ENCODE measurements around the gene POLG.
A peak's percentile ranks its signal among the peaks of the same experiment; 100 is the strongest.

Gene POLG

GRCh38 chr15:89370120-89370977, 35.7 kb upstream of the POLG start:
- no peak for DNase-seq

- no peak for DNase-seq
These were observed 34.8 kb upstream of the POLG start for GRCh38 chr15:89369341-89369947.

- no peak for DNase-seq
These were observed 34.1 kb upstream of the POLG start for GRCh38 chr15:89368566-89369223.

DNA sequence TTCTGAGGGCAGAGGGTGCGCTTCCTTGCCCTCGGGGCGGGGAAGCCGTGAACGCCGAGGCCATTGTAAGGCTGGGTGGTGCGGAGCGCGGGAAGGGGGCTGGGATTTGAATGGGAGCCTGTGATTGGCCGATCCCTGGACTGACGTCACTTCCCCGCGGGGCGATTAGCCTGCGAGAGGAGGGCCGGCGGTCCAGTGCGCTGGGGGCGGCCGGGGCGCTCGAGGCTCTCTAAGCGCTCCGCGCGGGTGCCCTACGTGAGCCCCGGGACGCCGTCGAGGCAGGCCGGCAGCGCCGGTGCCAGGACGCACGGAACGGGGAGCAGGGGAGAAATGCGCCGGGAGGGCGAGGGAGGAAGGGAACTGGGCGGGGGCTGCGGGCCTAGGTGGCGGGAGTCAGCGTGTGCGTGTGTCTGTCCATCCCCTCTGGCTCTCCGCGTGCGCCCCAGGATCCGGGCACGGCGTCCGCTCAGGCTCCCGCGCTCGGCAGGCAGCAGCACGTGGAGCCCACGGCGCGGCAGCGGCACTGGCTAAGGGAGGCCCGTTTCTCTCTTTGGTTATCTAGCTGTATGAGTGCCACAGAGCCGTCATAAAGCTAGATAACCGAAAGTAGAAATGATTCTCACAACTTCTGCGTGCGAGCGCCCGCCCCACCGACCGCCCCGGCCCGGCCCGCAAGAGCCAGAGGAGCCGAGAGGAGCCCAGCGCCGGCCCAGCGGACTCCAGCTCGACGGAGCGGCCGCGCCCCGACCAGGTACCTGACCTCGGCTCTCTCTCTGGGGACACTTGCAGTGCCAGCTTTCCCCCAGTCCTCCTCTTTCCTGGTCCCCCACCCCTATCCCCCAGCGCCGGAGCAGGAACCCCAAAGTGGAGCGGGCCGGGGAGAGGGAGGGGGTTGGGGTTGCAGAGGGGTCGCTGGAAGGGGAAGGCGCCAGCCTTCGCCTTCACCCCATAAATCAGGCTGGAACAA, 33.1 kb upstream of the POLG start:
- DNase-seq, result peak; percentile 35

DNA sequence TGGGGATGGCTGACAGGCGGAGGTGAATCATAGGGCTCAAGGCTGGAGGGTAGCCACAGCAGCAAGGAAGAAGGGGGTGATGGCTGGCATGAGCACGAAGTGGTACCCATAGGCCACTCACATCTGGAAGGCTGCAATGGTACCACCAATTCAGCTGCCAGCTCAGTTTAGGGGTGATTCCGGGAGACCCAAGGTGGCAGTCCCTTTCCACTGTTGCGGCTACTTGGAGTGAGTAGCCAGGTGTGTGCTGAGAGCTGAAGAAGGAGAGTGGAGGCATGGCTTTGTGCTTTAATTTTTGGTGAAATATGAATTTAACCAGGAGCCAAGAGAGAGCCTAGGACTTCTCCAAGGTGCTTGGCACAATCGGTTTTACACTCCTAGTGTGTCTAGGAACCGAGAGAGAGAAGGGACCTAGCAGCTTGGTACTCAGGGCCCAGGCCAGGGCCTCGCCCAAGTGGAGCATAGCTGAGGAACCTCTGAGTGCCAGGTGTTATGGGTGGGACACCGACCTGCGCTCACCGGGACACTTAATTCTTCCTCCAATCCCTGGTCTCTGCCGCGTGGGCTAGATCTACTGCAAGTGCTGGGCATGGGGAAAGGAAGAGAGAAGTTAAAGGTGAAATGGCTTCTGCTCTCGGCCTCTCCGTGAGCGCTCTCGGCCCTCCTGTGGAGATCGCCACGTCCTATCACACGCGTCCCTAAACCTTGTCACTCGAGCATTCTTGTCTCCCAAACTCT, 32.2 kb upstream of the POLG start:
- DNase-seq, result no peak

- no peak for DNase-seq
These were observed 30.9 kb upstream of the POLG start for GRCh38 chr15:89365462-89366065.

DNA sequence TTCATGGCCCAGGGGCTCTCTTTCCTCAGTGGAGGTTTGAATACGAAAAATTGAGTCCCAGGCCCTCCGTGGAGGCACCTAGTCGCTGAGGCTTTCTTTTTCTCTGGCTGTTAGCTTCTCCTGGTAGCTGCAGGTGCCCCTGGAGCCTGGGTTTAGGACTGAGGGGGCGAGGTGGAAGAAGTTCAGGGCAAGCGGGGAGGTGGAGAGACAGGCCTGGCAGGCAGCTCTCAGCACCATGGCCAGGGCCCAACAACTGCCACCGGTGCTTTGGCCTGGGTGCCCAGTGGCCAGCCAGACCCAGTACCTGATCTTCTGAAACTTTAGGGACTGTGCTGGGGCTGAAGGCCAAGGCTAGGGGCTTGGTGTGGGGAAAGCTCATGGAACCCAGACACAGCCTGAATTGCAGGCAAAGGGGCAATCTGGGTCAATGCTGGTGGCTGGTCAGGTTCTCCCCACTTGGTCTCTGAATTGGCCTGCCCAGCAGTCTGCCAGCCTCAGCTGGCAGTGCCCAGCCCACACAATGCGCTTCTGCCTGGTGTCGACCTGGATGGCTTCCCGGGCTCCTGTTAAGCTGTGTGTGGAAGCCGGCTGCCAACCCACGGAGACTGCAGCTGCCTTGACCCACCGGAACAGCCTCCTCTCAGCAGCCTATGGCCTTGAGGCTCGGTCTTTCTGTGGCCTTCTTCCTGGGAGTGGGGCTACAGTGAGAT, 30.3 kb upstream of the POLG start:
- no peak for DNase-seq

GRCh38 chr15:89364341-89364740, 29.7 kb upstream of the POLG start:
- peak; percentile 76 for DNase-seq

GRCh38 chr15:89363770-89364169, 29.1 kb upstream of the POLG start:
- no peak for DNase-seq

DNA sequence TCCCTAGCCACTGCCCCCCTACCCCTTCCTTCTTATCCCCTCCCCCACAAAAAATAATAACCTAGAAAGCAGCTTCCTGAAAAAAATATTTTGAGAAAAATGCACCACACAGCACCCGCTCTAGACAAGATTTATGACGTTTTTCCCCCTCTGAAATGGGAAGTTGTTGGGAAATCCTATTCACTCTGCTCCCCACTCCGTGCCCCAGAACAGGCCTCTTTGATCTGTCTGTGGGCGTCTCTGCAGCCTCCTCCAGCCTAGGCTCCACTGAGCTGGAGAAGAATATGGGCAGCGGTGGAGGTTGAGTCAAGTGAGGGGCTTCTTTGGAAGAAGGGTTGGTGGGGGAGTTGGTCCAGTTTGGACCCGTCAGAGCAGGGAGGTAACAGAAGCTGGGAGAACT, 28.5 kb upstream of the POLG start:
- peak; percentile 68 for DNase-seq

DNA sequence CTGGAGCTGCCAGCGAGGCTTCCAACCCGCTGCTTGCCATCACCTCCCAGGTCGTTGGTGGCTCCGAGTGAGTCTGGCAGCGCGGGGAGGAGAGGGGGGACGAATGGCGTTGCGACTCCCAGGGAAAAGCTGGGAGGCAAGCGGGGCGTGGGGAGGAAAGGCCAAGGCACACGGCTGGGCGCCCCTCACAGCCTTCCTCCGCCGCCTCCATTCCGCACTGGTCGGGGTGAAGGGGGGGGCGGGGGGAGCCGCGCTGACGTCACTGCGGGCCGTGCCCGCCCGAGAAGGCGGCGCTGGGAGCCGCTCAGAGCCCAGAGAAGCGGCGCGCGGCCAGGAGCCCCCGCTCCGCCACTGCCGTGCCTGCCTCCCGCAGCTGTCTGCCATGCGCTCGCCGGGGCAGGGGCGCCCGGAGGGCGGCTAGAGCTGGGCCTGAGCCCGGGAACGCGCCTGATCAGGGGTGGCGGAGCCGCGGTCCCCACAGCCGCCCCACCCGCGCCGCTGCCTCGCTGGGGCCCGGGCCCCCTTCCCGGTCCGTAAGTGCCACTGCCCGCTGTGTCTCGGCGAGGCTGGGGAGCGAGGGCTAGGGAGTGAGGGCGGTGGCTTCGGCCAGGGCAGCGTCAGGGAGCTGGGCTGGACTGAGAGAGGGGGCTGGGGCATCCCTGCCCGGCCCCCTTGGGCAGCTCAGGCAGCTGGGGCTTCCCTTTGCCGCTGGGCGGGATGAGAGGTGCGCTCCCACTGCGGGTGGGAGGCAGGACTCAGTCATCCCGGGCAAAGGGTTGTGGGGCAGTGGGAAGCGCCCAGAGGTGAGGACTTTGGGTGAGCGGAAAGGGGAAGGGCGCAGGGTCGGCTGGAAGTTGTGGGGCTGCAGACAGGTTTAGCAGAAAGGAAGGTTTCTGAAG, 27.8 kb upstream of the POLG start:
- no peak for DNase-seq

GRCh38 chr15:89361451-89362202, 27.0 kb upstream of the POLG start:
- peak; percentile 54 for DNase-seq

DNA sequence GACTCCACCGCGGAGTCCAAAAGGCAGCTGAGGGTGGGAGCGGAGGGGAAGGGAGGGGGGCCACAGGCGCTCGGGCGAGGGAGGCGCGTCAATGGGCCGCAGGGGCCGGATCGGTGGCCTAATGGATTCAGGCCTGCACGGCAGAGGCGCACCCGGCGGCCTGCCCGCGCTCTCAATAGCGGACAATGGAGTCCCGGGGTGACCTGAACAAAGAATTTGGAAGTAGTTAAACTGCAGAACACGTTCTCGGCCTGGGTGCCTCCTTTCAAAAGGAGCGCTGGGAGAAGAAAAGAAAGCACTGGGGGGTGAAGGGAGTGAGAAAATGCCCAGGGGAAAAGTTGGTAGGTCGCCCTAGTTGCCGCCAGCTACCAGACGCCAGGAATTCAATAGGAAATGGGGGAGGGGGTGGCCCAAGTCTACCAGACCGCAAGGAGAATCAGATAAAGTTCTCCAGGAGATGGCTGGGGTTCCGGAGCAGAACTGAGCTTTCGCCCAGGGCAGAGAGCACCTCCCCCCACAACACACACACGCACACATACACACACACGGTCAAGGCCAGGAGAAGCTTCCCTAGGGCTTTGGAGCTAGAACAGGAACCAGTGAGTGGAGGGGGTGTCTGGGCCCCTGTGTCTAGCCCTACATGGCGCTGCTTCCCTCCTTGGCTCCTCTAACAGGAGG, 25.8 kb upstream of the POLG start:
- no peak for DNase-seq

DNA sequence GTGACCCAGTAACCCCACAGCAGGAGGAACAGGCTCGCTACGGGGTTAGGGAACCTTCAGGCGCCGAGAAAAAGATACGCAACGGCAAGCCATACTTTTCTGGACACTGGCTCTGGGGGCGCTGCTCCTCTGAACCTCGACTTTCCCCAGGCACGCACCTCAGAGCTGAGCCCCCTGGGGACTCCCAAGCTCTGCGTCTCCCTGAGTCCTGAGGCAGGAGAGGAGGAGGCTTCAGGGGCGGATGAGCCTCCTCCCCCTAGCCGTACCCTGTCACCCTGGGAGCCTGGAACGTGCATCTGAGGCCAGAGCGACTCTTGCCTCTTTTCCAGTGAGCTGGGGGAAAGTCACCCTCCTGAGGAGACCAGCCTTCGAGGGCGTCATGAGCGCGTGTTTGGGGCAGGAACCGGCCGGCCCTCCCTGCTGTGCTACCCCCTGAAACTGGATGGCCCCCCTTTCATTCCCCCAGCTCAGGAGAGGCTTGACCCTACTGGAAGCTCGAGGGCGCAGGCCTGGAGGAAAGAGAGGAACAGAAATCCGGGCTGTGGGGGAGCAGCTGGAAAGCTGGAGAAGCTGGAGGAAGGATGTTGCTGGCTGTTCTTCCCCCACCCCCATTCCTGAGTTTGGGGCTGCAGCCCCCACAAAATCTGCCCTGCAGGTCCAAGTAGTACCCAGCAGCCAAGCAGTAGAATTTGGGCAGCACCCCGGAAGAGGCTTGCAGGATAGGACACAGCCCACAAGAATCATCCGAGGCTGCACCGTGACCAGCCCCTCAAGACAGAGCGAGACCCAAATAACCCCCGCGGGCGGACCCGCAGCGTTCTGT, 25.1 kb upstream of the POLG start:
- DNase-seq, result no peak

GRCh38 chr15:89358755-89359439, 24.3 kb upstream of the POLG start:
- peak; percentile 67 for DNase-seq

DNA sequence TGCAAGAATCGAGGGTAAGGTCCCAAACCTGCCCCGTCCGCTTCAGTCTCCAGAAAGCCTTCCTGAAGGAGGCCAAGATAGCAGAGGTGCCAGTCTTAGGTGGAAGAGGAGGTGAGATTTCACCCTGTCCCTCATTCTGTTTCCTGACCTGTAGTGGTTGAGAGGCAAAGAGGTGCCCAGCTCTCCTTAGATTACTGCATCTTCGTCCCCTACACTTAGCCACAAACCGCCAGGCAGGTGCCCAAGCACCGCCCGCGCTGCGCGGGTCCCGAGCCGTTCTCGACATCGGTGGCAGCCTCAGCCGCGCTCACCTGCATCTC, 23.8 kb upstream of the POLG start:
- no peak for DNase-seq

All from inflammatory macrophage treated with lipopolysaccharide for 4 hours (primary cell).